Fibroblast of mammary gland (primary cell): Measurements from ENCODE around the gene SART3.

Experiments
- DNase-seq: peaks from one replicate; pipeline ENCODE4 v3.0.0-alpha.2; 2010; ENCODE audit warnings: low read depth
- H3K4me3 ChIP-seq: 2 replicates; pipeline ENCODE4 v1.5.1; 2011; ENCODE audit warnings: low read depth, mild to moderate bottlenecking, low read length, moderate library complexity; ENCODE audit not compliant: control insufficient read depth
- TF ChIP-seq, protein P1 (sequence below): conservative IDR thresholded peaks from 2 replicates; pipeline ENCODE4 v1.5.1; 2011; ENCODE audit warnings: low read depth, low read length, inconsistent platforms; ENCODE audit not compliant: control insufficient read depth, insufficient read depth

SART3 gene

DNA sequence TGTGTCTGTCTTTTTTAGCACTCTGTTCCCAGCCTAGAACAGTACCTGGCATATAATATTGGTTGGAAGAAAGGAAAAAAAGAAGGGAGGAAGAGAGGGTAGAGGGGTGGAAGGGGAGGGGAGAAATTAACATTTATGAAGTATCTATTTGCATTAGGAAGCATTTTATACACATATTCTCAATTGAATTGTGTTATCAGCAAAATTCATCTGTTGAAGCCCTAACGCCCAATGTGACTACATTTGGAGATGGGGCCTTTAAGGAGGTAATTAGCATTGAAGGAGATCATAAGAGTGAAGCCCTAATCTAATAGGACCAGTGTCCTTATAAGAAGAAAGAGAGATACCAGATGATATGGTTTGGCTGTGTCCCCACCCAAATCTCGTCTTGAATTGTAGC, 76.1 kb downstream of the SART3 start:
- TF ChIP-seq, protein P1, sequence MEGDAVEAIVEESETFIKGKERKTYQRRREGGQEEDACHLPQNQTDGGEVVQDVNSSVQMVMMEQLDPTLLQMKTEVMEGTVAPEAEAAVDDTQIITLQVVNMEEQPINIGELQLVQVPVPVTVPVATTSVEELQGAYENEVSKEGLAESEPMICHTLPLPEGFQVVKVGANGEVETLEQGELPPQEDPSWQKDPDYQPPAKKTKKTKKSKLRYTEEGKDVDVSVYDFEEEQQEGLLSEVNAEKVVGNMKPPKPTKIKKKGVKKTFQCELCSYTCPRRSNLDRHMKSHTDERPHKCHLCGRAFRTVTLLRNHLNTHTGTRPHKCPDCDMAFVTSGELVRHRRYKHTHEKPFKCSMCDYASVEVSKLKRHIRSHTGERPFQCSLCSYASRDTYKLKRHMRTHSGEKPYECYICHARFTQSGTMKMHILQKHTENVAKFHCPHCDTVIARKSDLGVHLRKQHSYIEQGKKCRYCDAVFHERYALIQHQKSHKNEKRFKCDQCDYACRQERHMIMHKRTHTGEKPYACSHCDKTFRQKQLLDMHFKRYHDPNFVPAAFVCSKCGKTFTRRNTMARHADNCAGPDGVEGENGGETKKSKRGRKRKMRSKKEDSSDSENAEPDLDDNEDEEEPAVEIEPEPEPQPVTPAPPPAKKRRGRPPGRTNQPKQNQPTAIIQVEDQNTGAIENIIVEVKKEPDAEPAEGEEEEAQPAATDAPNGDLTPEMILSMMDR = no peak
- H3K4me3 ChIP-seq = no peak overlapping the region
- no peak for DNase-seq

GRCh38 chr12:108484431-108484830, 76.5 kb downstream of the SART3 start:
- H3K4me3 ChIP-seq = no peak overlapping the region
- peak; percentile 1 for DNase-seq
- TF ChIP-seq, protein P1 = no peak

DNA sequence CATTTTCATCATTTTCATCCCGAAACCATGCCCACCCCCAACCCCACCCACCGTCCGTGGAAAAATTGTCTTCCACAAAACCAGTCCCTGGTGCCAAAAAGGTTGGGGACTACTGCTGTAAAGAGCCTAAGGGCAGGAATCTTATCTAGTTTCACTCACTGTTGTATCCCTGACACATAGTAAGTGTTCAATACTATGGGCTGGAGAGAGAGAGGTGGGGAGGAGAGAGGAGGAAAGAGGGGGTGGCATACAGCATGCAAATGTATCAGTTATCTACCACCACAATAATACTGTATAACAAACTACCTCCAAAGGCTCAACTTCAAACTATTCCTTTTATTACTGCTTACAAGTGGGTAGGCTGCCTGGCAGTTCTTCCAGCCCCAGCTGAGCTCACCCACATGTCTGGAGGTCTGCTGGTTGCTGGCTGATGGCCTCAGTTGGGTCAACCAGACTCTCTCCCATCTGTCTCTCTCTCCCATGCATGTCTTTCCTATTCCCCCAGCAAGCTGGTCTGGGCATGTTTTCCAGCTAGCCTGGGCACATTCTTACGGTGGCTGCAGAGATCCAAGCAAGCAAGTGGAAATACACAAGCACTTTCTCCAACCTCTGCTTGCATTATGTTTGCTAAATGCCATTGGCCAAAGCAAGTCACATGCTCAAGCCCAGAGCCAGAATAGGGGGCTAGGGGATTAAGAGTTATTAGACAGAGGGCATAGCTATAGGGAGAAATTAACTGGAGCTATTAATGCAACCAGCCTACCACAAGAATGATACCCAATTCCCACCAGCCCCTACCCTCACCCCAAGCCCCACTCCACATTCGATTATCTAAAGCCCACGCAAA, 77.5 kb downstream of the SART3 start:
- DNase-seq = no peak
- H3K4me3 ChIP-seq = no peak overlapping the region
- TF ChIP-seq, protein P1 = no peak

DNA sequence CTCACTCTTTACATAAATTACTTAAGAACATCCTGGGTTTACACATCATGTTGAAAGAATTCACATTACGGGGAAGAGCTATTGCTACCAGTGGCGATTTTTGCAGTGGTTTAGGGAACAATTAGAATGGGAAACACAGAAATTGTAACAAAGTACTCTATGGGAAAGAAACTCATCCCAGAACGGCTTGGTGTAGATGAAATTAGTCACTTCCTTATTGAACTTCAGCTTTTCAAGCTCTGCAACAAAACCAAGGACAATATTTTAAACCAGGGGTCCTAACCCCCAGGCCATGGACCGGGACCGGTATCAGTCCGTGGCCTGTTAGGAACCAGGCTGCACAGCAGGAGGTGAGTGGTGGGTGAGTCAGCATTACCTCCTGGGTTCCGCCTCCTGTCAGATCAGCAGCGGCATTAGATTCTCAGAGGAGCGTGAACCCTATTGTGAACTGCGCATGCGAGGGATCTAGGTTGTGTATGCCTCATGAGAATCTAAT, 78.2 kb downstream of the SART3 start:
- TF ChIP-seq, protein P1 = no peak
- H3K4me3 ChIP-seq = no peak overlapping the region
- DNase-seq = peak; percentile 2

DNA sequence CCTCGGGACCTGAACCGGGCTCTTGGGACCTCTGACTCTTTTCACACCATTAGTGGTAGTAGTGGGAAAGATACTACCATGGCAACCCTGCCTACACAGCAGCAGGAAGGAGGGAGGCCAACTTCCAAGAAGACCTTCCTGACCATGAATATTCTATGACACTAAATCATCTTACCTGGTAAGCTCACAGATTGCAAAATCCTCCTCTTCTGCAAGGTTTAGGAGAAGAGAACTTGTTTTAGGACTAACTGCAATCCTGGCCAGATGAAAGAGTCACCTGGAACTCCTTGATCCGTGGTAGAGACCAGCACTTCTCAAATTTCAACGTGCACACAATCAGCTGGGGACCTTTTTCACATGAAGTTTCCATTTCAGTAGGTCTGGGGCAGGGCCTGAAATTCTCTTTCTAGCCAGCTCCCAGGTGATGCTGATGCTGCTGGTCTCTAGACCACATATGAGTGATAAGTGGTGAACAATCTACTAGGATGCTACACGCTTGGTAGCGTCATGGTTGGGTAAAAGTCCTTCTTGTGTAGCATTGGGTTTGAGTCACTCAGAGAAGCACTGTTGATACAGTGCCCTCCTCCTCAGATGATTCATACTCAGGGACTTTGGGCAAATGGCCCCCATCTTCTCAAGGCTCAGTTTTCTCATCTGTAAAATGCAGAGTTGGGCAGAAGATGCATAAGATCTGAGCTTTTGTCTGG, 81.5 kb downstream of the SART3 start:
- no peak for DNase-seq
- TF ChIP-seq, protein P1 = no peak
- no peak overlapping the region for H3K4me3 ChIP-seq

DNA sequence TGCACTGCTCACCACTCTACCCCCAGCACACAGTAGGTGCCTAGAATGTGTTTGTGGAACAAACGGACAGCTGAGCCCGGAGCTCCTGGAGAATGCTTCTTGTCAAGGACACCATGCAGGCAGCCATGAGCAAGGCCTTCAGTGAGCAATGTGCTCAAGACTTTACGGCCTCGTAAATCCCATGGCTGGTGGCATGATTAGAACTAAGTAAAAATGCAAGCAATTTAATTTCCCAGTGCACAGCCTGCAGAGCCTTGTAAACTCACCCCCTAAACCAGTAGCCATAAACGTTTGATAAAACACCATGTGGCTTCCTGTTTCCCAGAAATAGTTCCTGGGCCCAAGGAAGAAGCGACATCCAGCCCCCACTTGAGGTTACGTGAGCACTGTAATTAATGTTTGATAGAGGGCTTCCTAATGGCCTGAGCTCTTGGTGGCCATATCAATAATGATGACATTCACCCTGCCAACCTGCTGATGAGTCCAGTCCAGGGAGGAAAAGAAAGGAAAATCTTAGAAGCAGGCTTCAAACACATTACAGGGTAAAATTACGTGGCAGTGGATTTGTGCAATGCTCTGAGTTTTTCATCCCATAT, 82.3 kb downstream of the SART3 start:
- TF ChIP-seq, protein P1 = no peak
- H3K4me3 ChIP-seq = no peak overlapping the region
- DNase-seq = no peak
